ENCODE measurements around the gene HFE.

DNA sequence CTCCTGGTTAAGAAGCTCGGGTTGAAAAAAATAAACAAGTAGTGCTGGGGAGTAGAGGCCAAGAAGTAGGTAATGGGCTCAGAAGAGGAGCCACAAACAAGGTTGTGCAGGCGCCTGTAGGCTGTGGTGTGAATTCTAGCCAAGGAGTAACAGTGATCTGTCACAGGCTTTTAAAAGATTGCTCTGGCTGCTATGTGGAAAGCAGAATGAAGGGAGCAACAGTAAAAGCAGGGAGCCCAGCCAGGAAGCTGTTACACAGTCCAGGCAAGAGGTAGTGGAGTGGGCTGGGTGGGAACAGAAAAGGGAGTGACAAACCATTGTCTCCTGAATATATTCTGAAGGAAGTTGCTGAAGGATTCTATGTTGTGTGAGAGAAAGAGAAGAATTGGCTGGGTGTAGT, 2.0 kb downstream of the HFE start:
- TF ChIP-seq EZH2 (IDR thresholded peaks at IDR 0.05) (no peak), POLR2AphosphoS5 (IDR thresholded peaks at IDR 0.05; ENCODE audit: borderline replicate concordance, low read depth, low read length) (no peak)
